ENCODE measurements around the gene IL1B.

GRCh38 chr2:112870841-112871835, 34.6 kb upstream of the IL1B start:
- TF ChIP-seq POLR2AphosphoS5 (IDR thresholded peaks at IDR 0.05) (no peak), CTCF (IDR thresholded peaks at IDR 0.05; ENCODE audit: poor library complexity, severe bottlenecking) (no peak), MXI1 (conservative IDR thresholded peaks at IDR 0.05; ENCODE audit: poor library complexity, severe bottlenecking) (no peak), RAD21 (conservative IDR thresholded peaks at IDR 0.05) (no peak), REST (IDR thresholded peaks at IDR 0.05; ENCODE audit: borderline replicate concordance) (no peak)
